OCI-LY7 (cell line): Measurements from ENCODE around the gene TESMIN.

Source experiments
- EZH2phosphoT487 ChIP-seq: fragments of 200-600 bp; sonication (generic); IDR thresholded peaks from 2 replicates; pipeline ENCODE4 v1.6.1; 2018; ENCODE audit warnings: low read depth, borderline replicate concordance, mild to moderate bottlenecking, mixed run types, antibody characterized with exemption, low read length, moderate library complexity, mixed read lengths
- TF ChIP-seq, protein P1 (sequence below): fragments of 200-600 bp; sonication (generic); conservative IDR thresholded peaks from 2 replicates; pipeline ENCODE4 v1.5.1; 2014; ENCODE audit warnings: mild to moderate bottlenecking, antibody characterized with exemption, low read length, moderate library complexity, mixed read lengths

DNA sequence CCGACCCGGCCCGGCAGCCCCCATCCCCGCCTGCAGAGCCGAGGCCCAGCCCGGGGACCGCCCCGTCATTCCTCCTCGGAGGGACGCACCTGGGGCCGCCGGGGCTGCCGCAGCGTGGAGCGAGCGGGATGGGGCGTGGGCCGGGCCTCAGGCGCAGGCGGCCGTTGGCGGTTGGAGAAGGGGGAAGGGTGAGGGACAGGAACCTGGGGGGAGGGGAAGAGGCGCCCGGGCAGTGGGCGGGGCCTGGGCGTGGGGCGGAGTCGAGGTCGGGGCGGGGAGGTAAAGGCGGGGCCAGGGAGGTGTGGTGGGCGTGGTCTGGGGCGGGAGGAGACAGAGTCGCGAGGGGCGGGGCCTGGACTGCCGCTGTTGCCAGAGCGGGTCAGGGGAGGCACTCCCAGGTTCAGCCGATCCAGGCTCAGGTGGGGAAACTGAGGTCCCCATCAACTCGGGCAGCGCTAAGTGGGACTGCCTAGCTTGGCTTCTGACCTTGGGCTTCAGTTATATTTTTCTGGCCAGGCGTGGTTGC is at the start of gene TESMIN:
- TF ChIP-seq, protein P1, sequence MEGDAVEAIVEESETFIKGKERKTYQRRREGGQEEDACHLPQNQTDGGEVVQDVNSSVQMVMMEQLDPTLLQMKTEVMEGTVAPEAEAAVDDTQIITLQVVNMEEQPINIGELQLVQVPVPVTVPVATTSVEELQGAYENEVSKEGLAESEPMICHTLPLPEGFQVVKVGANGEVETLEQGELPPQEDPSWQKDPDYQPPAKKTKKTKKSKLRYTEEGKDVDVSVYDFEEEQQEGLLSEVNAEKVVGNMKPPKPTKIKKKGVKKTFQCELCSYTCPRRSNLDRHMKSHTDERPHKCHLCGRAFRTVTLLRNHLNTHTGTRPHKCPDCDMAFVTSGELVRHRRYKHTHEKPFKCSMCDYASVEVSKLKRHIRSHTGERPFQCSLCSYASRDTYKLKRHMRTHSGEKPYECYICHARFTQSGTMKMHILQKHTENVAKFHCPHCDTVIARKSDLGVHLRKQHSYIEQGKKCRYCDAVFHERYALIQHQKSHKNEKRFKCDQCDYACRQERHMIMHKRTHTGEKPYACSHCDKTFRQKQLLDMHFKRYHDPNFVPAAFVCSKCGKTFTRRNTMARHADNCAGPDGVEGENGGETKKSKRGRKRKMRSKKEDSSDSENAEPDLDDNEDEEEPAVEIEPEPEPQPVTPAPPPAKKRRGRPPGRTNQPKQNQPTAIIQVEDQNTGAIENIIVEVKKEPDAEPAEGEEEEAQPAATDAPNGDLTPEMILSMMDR = no peak
- TF ChIP-seq EZH2phosphoT487 = no peak
